Glomerular endothelial cell (primary cell): Measurements from ENCODE around the gene POC1A. TPM values are rescaled to one million over a fixed set of nuclear protein-coding genes. Genes with fewer than 3 reads are reported as not detected.

ENCODE experiments used
- DNase-seq: peaks from one replicate; pipeline ENCODE4 v3.0.0-alpha.2; 2011; ENCODE audit warnings: low read depth, low spot score; ENCODE audit errors: extremely low read depth
- total RNA-seq: library from RNA; depleted of rRNA; stranded (reverse); fragments of >200 nt; gene quantifications from 2 replicates; pipeline ENCODE4 v1.2.3, GENCODE V29; 2015

Gene POC1A
- total RNA-seq, 1 donor from 2014 or later, result 4.7 TPM

GRCh38 chr3:52108302-52109232 lies 45.7 kb downstream of the POC1A start:
- no peak for DNase-seq

GRCh38 chr3:52106951-52107611 lies 47.1 kb downstream of the POC1A start:
- no peak for DNase-seq

- no peak for DNase-seq
These were observed 49.3 kb downstream of the POC1A start for GRCh38 chr3:52104684-52105640.

GRCh38 chr3:52102934-52103333 lies 51.3 kb downstream of the POC1A start:
- no peak for DNase-seq

GRCh38 chr3:52099001-52099401 lies 55.2 kb downstream of the POC1A start:
- DNase-seq, result no peak

GRCh38 chr3:52097851-52098507 lies 56.2 kb downstream of the POC1A start:
- DNase-seq, result no peak

- no peak for DNase-seq
These were observed 58.0 kb downstream of the POC1A start for GRCh38 chr3:52095990-52096775.

GRCh38 chr3:52094571-52095485 lies 59.4 kb downstream of the POC1A start:
- DNase-seq, result no peak

- no peak for DNase-seq
These were observed 60.3 kb downstream of the POC1A start for GRCh38 chr3:52093756-52094545.

- DNase-seq, result no peak
These were observed 61.3 kb downstream of the POC1A start for GRCh38 chr3:52092891-52093290.

GRCh38 chr3:52092271-52092660 lies 62.0 kb downstream of the POC1A start:
- DNase-seq, result no peak

GRCh38 chr3:52091586-52092270 lies 62.5 kb downstream of the POC1A start:
- DNase-seq, result no peak

- no peak for DNase-seq
These were observed 63.2 kb downstream of the POC1A start for GRCh38 chr3:52090933-52091468.

GRCh38 chr3:52090131-52090932 lies 63.9 kb downstream of the POC1A start:
- DNase-seq, result no peak

- no peak for DNase-seq
These were observed 64.5 kb downstream of the POC1A start for GRCh38 chr3:52089691-52090090.
